K562 (cell line): Measurements from ENCODE around the gene USP1. TPM values are rescaled to one million over a fixed set of nuclear protein-coding genes. Genes with fewer than 3 reads are reported as not detected.

Experiments used
- ARID2 ChIP-seq: fragments of 450-650 bp; IDR thresholded peaks from 2 replicates; pipeline ENCODE4 v1.6.1; 2017; ENCODE audit warnings: antibody characterized with exemption, mild to moderate bottlenecking
- ATF1 ChIP-seq, 2 experiments: fragments of 450-650 bp in 1 of 2; IDR thresholded peaks; 2 replicates each; pipeline ENCODE4 v1.6.1; 2016; ENCODE audit warnings: missing compliant biosample characterization in 1 of 2, missing genetic modification characterization in 1 of 2
- EP300 ChIP-seq: IDR thresholded peaks from 2 replicates; pipeline ENCODE4 v1.6.1; 2012; ENCODE audit warnings: low read length, improper control_type of control experiment
- ETV1 ChIP-seq: fragments of 450-650 bp; conservative IDR thresholded peaks from 2 replicates; pipeline ENCODE4 v1.6.1; 2016; ENCODE audit warnings: missing genetic modification characterization, control low read depth, low read depth, missing compliant biosample characterization
- FOXA3 ChIP-seq, 2 experiments: fragments of 450-650 bp in 1 of 2; sonication (generic) in 1 of 2; formaldehyde crosslinking; IDR thresholded peaks in 1 of 2; conservative IDR thresholded peaks in 1 of 2; 2 replicates each; pipeline versions ENCODE4 v1.4.0 to v1.8.0; 2020 to 2022; ENCODE audit warnings: mild to moderate bottlenecking in 2 of 2, missing genetic modification reagents in 1 of 2
- GTF2A2 ChIP-seq: IDR thresholded peaks from 2 replicates; pipeline ENCODE4 v1.6.1; 2016; ENCODE audit warnings: mild to moderate bottlenecking, missing genetic modification characterization, missing compliant biosample characterization
- HSF4 ChIP-seq: fragments of 250-450 bp; sonication (Bioruptor Pico); IDR thresholded peaks from 2 replicates; pipeline ENCODE4 v2.1.2; 2022; ENCODE audit warnings: mild to moderate bottlenecking, moderate library complexity, borderline replicate concordance
- MCM5 ChIP-seq: fragments of 450-650 bp; IDR thresholded peaks from 2 replicates; pipeline ENCODE4 v1.6.1; 2016; ENCODE audit warnings: low read depth
- NUFIP1 ChIP-seq: fragments of 450-650 bp; IDR thresholded peaks from 2 replicates; pipeline ENCODE4 v1.6.1; 2018; ENCODE audit not compliant: partially characterized antibody
- PHB ChIP-seq: fragments of 250-450 bp; sonication (Bioruptor Pico); IDR thresholded peaks from 2 replicates; pipeline ENCODE4 v1.5.0; 2021
- PHF21A ChIP-seq: fragments of 450-650 bp; IDR thresholded peaks from 2 replicates; pipeline ENCODE4 v1.6.1; 2017; ENCODE audit warnings: low read depth, borderline replicate concordance
- POLR2AphosphoS2 ChIP-seq: IDR thresholded peaks from 2 replicates; pipeline ENCODE4 v1.6.1; 2012; ENCODE audit warnings: low read length, improper control_type of control experiment
- POLR2H ChIP-seq: IDR thresholded peaks from 2 replicates; pipeline ENCODE4 v1.6.1; 2016; ENCODE audit warnings: missing genetic modification characterization, low read depth, mild to moderate bottlenecking, control low read depth, missing compliant biosample characterization, moderate library complexity
- POLR3A ChIP-seq: IDR thresholded peaks from 2 replicates; pipeline ENCODE4 v1.6.1; 2011; ENCODE audit warnings: borderline replicate concordance, mild to moderate bottlenecking, moderate library complexity; ENCODE audit not compliant: insufficient read length, insufficient read depth; ENCODE audit errors: extremely low read depth
- RFX1 ChIP-seq: fragments of 450-650 bp; IDR thresholded peaks from 2 replicates; pipeline ENCODE4 v1.6.1; 2016; ENCODE audit warnings: mild to moderate bottlenecking, moderate library complexity
- SMARCA5 ChIP-seq: fragments of 450-650 bp; IDR thresholded peaks from 2 replicates; pipeline ENCODE4 v1.6.1; 2016
- SMARCB1 ChIP-seq: IDR thresholded peaks from 2 replicates; pipeline ENCODE4 v1.6.1; 2011; ENCODE audit warnings: improper control_type of control experiment, low read depth; ENCODE audit not compliant: insufficient read length
- SMARCE1 ChIP-seq: fragments of 450-650 bp; IDR thresholded peaks from 2 replicates; pipeline ENCODE4 v1.7.1; 2016; ENCODE audit warnings: mild to moderate bottlenecking
- STAT5A ChIP-seq: IDR thresholded peaks from 2 replicates; pipeline ENCODE4 v1.6.1; 2012; ENCODE audit warnings: low read length, inconsistent platforms, borderline replicate concordance
- SUPT5H ChIP-seq: fragments of 450-650 bp; IDR thresholded peaks from 2 replicates; pipeline ENCODE4 v1.6.1; 2016
- TAF1 ChIP-seq: IDR thresholded peaks from 2 replicates; pipeline ENCODE4 v1.6.1; 2011; ENCODE audit warnings: mild to moderate bottlenecking, low read length, moderate library complexity; ENCODE audit not compliant: insufficient read depth, control insufficient read depth, severe bottlenecking; ENCODE audit errors: extremely low read depth
- VEZF1 ChIP-seq: fragments of 200-800 bp; sonication (Bioruptor generic); IDR thresholded peaks from 2 replicates; pipeline ENCODE4 v1.6.1; 2017; ENCODE audit warnings: missing genetic modification characterization, missing compliant biosample characterization
- ZNF274 ChIP-seq: IDR thresholded peaks from 2 replicates; pipeline ENCODE4 v1.6.1; 2011; ENCODE audit warnings: low read depth, mild to moderate bottlenecking, low read length, moderate library complexity, borderline replicate concordance
- polyA plus RNA-seq, 8 experiments: library from polyadenylated mRNA; depleted of rRNA in 4 of 8; stranded (reverse) in 5 of 8; unstranded in 3 of 8; fragments of >200 nt; fragmentation: Nextera tagmentation in 2 of 8; fragmentation: Illumina TruSeq in 1 of 8; extraction: Ambion mirVana in 2 of 8; extraction: Trizol in 1 of 8; gene quantifications; 2 replicates each; pipeline versions ENCODE4 v1.2.1 to v1.2.3, GENCODE V29; 2011 to 2014; ENCODE audit warnings: inconsistent platforms in 1 of 8, missing spikeins in 1 of 8
- total RNA-seq, 7 experiments: library from RNA; depleted of rRNA in 6 of 7; stranded (reverse); fragments of >200 nt in 6 of 7; fragmentation: Illumina TruSeq in 2 of 7; extraction: Trizol in 2 of 7; gene quantifications; 2 replicates each; pipeline versions ENCODE4 v1.2.1 to v1.2.3, GENCODE V29; 2011 to 2021; ENCODE audit warnings: low replicate concordance in 1 of 7
- TF ChIP-seq, protein P1 (sequence below): sonication (generic); formaldehyde crosslinking; IDR thresholded peaks from 2 replicates; pipeline ENCODE4 v1.9.0; 2022; ENCODE audit warnings: mild to moderate bottlenecking, missing genetic modification reagents
- TF ChIP-seq, protein P2 (sequence below), 2 experiments: fragments of 450-650 bp; IDR thresholded peaks; 2 replicates each; pipeline ENCODE4 v1.6.1; 2018; ENCODE audit warnings: mild to moderate bottlenecking in 2 of 2, low read depth in 1 of 2; ENCODE audit not compliant: partially characterized antibody in 2 of 2

USP1 gene
- total and polyA plus RNA-seq, 9 of the 15 experiments (the other 6 are each of a cell fraction or from before 2014, with no cell fraction given): 27.3 to 87.9 (median 51.7) TPM

DNA sequence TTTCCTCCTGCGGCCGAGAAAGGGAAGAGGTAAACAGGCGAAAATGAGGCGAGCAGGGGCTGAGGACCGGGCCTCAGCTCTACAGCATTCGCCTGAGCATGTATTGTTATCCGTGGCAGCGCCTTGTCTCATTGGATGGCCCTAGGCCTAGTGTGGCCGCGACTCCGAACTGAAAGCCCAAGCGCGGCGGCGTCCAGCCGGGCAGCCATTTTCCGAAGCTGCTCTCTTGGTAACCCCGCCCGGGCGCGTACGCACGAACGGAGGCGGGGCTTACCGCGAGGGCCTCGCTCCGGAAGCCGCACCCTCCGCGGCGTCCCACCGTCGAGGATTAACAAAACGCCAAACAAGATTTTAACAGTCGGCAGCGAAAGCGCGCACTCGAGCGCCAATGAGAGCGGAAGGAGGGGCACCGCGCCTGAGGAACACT is 797 bp upstream of the USP1 start (continued):
- TF ChIP-seq PHF21A: no peak
- peak; percentile 91 for TF ChIP-seq ETV1 (tag)
- peak; percentile 88; the same call in 1 of the 2 replicates for TF ChIP-seq PHB (CRISPR knock-in tag)
- TF ChIP-seq POLR3A: no peak
- TF ChIP-seq, protein P1, sequence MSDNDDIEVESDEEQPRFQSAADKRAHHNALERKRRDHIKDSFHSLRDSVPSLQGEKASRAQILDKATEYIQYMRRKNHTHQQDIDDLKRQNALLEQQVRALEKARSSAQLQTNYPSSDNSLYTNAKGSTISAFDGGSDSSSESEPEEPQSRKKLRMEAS: no peak
- TF ChIP-seq EP300: no peak
- TF ChIP-seq SUPT5H: peak; percentile 94
- TF ChIP-seq POLR2H (tag): peak; percentile 94
- TF ChIP-seq NUFIP1: peak; percentile 7
- TF ChIP-seq RFX1: peak; percentile 32
- TF ChIP-seq SMARCA5: 0 out of 2 replicates have a peak, but pooled peaks have one; percentile 9
- TF ChIP-seq MCM5: no peak
- TF ChIP-seq ATF1 (CRISPR knock-in tag; IDR thresholded peaks at IDR 0.05): no peak
- peak; percentile 83; the same call in 1 of the 2 replicates for TF ChIP-seq ATF1 (tag; IDR thresholded peaks at IDR 0.05)
- TF ChIP-seq ZNF274: no peak
- no peak for TF ChIP-seq HSF4 (CRISPR knock-in tag)
- TF ChIP-seq POLR2AphosphoS2: no peak
- 0 out of 2 replicates have a peak, but pooled peaks have one; percentile 15 for TF ChIP-seq SMARCE1
- no peak for TF ChIP-seq ARID2
- no peak for TF ChIP-seq FOXA3 (CRISPR knock-in tag; conservative IDR thresholded peaks at IDR 0.05 in 1 of 2, IDR thresholded peaks at IDR 0.05 in 1 of 2)
- TF ChIP-seq VEZF1: peak; percentile 65; the same call in 1 of the 2 replicates
- 0 out of 2 replicates have a peak, but pooled peaks have one; percentile 44 for TF ChIP-seq GTF2A2 (tag)
- no peak for TF ChIP-seq SMARCB1
- TF ChIP-seq TAF1: peak; percentile 95
- TF ChIP-seq, protein P2, sequence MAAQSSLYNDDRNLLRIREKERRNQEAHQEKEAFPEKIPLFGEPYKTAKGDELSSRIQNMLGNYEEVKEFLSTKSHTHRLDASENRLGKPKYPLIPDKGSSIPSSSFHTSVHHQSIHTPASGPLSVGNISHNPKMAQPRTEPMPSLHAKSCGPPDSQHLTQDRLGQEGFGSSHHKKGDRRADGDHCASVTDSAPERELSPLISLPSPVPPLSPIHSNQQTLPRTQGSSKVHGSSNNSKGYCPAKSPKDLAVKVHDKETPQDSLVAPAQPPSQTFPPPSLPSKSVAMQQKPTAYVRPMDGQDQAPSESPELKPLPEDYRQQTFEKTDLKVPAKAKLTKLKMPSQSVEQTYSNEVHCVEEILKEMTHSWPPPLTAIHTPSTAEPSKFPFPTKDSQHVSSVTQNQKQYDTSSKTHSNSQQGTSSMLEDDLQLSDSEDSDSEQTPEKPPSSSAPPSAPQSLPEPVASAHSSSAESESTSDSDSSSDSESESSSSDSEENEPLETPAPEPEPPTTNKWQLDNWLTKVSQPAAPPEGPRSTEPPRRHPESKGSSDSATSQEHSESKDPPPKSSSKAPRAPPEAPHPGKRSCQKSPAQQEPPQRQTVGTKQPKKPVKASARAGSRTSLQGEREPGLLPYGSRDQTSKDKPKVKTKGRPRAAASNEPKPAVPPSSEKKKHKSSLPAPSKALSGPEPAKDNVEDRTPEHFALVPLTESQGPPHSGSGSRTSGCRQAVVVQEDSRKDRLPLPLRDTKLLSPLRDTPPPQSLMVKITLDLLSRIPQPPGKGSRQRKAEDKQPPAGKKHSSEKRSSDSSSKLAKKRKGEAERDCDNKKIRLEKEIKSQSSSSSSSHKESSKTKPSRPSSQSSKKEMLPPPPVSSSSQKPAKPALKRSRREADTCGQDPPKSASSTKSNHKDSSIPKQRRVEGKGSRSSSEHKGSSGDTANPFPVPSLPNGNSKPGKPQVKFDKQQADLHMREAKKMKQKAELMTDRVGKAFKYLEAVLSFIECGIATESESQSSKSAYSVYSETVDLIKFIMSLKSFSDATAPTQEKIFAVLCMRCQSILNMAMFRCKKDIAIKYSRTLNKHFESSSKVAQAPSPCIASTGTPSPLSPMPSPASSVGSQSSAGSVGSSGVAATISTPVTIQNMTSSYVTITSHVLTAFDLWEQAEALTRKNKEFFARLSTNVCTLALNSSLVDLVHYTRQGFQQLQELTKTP (IDR thresholded peaks at IDR 0.05; ENCODE audit: low read depth in 1 of 2, partially characterized antibody in 2 of 2): no peak
- TF ChIP-seq STAT5A: peak; percentile 24; the same call in 1 of the 2 replicates
